Peyer's patch (tissue), 4 donors: ENCODE data around the gene CCDC85B. TPM values are rescaled to one million over a fixed set of nuclear protein-coding genes. Genes with fewer than 3 reads are reported as not detected.

Experiments used
- DNase-seq, 3 donors: peaks; one replicate each; pipeline ENCODE4 v3.0.0-alpha.2; 2017 to 2019
- H3K27ac ChIP-seq, 4 donors: fragments of 200-600 bp; sonication (generic); one replicate each; pipeline ENCODE4 v1.5.1; 2016 to 2019
- H3K27me3 ChIP-seq, 2 donors: fragments of 200-600 bp; sonication (generic); one replicate each; pipeline ENCODE4 v1.5.1; 2019
- H3K36me3 ChIP-seq, 3 donors: fragments of 200-600 bp; sonication (generic); one replicate each; pipeline ENCODE4 v1.5.1; 2016 to 2019
- H3K4me1 ChIP-seq, 4 donors: fragments of 200-600 bp; sonication (generic); one replicate each; pipeline ENCODE4 v1.5.1; 2016 to 2019
- H3K4me3 ChIP-seq, 4 donors: fragments of 200-600 bp; sonication (generic); 1 replicate in 3 of 4; 2 replicates in 1 of 4; pipeline ENCODE4 v1.5.1; 2016 to 2019; ENCODE audit warnings: mild to moderate bottlenecking in 1 of 4
- H3K9me3 ChIP-seq, 4 donors: fragments of 200-600 bp; sonication (generic); one replicate each; pipeline ENCODE4 v1.5.1; 2016 to 2019; ENCODE audit warnings: mild to moderate bottlenecking in 1 of 4
- CTCF ChIP-seq, 6 experiments: fragments of 450-650 bp in 4 of 6; fragments of 200-600 bp in 2 of 6; sonication (generic) in 1 of 6; IDR thresholded peaks; one replicate each; pipeline ENCODE4 v1.5.1; 2017 to 2019; ENCODE audit warnings: antibody characterized with exemption in 6 of 6, mild to moderate bottlenecking in 3 of 6, moderate library complexity in 1 of 6
- POLR2A ChIP-seq, 2 donors: fragments of 450-650 bp; IDR thresholded peaks; one replicate each; pipeline ENCODE4 v1.5.1; 2017; ENCODE audit warnings: antibody characterized with exemption in 2 of 2, mild to moderate bottlenecking in 2 of 2, moderate library complexity in 2 of 2
- total RNA-seq, 4 donors: library from RNA; depleted of rRNA; stranded (reverse); fragments of >200 nt; gene quantifications; one replicate each; pipeline ENCODE4 v1.1.0, GENCODE V29; 2016

Gene CCDC85B
- total RNA-seq, 4 donors from 2014 or later: 3.5 to 12.4 (median 7.4) TPM

DNA sequence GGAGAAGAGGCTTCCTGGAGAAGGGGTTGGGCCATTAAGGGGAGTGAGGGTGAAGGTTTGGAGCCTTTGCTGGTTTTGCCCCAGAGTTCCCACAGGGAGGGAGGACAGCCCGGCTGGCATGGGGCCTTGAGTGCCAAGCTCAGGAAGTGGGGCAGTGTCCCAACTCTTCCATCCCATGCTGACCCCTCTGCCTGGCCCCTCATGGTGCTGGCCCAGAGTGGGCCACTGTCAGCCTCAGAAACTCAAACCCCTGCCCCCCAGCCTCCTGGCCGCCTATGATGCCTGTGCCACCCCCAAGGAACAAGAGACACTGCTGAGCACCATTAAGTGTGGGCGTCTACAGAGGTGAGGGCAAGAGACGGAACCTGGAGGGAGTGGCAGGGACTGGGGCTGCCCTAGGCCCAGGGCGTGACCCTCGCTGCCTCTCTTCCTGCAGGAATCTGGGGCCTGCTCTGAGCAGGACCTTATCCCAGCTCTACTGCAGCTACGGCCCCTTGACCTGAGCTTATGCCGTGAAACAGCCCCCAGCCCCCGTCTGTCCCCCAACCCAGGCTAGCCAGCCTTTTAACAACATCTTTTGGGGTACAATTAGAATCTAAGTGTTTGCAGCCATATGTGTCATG is 24.8 kb upstream of the CCDC85B start:
- Histone ChIP-seq H3K27me3 (no peaks in the 10 kb centered on the region), H3K36me3 (peaks cover 0 to 58% (median 0%) of the 10 kb centered on the region in 3 donors), H3K27ac (no peak overlapping the region), H3K9me3 (no peaks in the 10 kb centered on the region), H3K4me3 (no peak overlapping the region), H3K4me1 (peaks cover 0 to 24% (median 5%) of the 10 kb centered on the region in 4 donors)
- TF ChIP-seq POLR2A (IDR thresholded peaks at IDR 0.05) (no peak), CTCF (IDR thresholded peaks at IDR 0.05) (no peak)
- DNase-seq: no peak

- Histone ChIP-seq H3K4me3 (no peak overlapping the region), H3K27me3 (no peaks in the 10 kb centered on the region), H3K4me1 (peaks cover 0 to 26% (median 5%) of the 10 kb centered on the region in 4 donors), H3K36me3 (peaks cover 0 to 56% (median 0%) of the 10 kb centered on the region in 3 donors), H3K27ac (no peak overlapping the region), H3K9me3 (no peaks in the 10 kb centered on the region)
- DNase-seq: peak in 1 of 3 donors; percentile 48
- no peak for TF ChIP-seq POLR2A (IDR thresholded peaks at IDR 0.05)
- TF ChIP-seq CTCF (IDR thresholded peaks at IDR 0.05): no peak
These were observed 23.8 kb upstream of the CCDC85B start for GRCh38 chr11:65866509-65867283.

- peaks cover 0 to 20% (median 6%) of the 10 kb centered on the region in 4 donors for H3K4me1 ChIP-seq
- TF ChIP-seq POLR2A (IDR thresholded peaks at IDR 0.05): no peak
- no peak for TF ChIP-seq CTCF (IDR thresholded peaks at IDR 0.05)
- no peak for DNase-seq
These were observed 23.0 kb upstream of the CCDC85B start for GRCh38 chr11:65867284-65868071.

GRCh38 chr11:65868076-65868667 is 22.3 kb upstream of the CCDC85B start:
- Histone ChIP-seq H3K4me1 (peaks cover 0 to 20% (median 9%) of the 10 kb centered on the region in 4 donors), H3K27me3 (no peaks in the 10 kb centered on the region), H3K27ac (no peak overlapping the region), H3K9me3 (no peaks in the 10 kb centered on the region), H3K36me3 (peaks cover 0 to 41% (median 0%) of the 10 kb centered on the region in 3 donors), H3K4me3 (no peak overlapping the region)
- TF ChIP-seq POLR2A (IDR thresholded peaks at IDR 0.05) (no peak), CTCF (IDR thresholded peaks at IDR 0.05) (no peak)
- DNase-seq: no peak

More at GRCh38 chr11:65867284-65868071, 23.0 kb upstream of the CCDC85B start:
- no peak overlapping the region for H3K4me3 ChIP-seq
- no peaks in the 10 kb centered on the region for H3K27me3 ChIP-seq
- peaks cover 0 to 48% (median 0%) of the 10 kb centered on the region in 3 donors for H3K36me3 ChIP-seq
- no peaks in the 10 kb centered on the region for H3K9me3 ChIP-seq
- no peak overlapping the region for H3K27ac ChIP-seq

GRCh38 chr11:65868907-65869306 is 21.6 kb upstream of the CCDC85B start:
- Histone ChIP-seq H3K4me3 (no peak overlapping the region), H3K4me1 (peaks cover 0 to 22% (median 9%) of the 10 kb centered on the region in 4 donors), H3K27ac (no peak overlapping the region), H3K36me3 (peaks cover 0 to 33% (median 0%) of the 10 kb centered on the region in 3 donors), H3K9me3 (no peaks in the 10 kb centered on the region), H3K27me3 (no peaks in the 10 kb centered on the region)
- no peak for TF ChIP-seq POLR2A (IDR thresholded peaks at IDR 0.05)
- TF ChIP-seq CTCF (IDR thresholded peaks at IDR 0.05): no peak
- DNase-seq: no peak
